AG04449 (cell line): ENCODE results near the gene ETDA.

Experiments used
- CTCF ChIA-PET: fragments of 350-600 bp; formaldehyde crosslinking; extraction: SDS; loops from one replicate; lab custom pipeline; 2021; ENCODE audit warnings: antibody characterized with exemption; lab: Yijun Ruan, JAX
- POLR2A ChIA-PET: fragments of 400-600, 350-600 bp; formaldehyde crosslinking; extraction: SDS; loops from one replicate; lab custom pipeline; 2020; ENCODE audit warnings: antibody characterized with exemption, inconsistent platforms; lab: Yijun Ruan, JAX
- DNase-seq: peaks from one replicate; pipeline ENCODE4 v3.0.0-alpha.2; 2010; ENCODE audit warnings: low read depth, low spot score
- H3K4me3 ChIP-seq: 2 replicates; pipeline ENCODE4 v1.5.1; 2011; ENCODE audit warnings: low read depth, mild to moderate bottlenecking, control low read depth, low read length
- TF ChIP-seq, protein P1 (sequence below): IDR thresholded peaks from one replicate; pipeline ENCODE4 v1.5.1; 2011; ENCODE audit warnings: mild to moderate bottlenecking, moderate library complexity, low read length, control low read depth, inconsistent platforms; ENCODE audit not compliant: insufficient read depth; ENCODE audit errors: missing control alignments

Gene ETDA

DNA sequence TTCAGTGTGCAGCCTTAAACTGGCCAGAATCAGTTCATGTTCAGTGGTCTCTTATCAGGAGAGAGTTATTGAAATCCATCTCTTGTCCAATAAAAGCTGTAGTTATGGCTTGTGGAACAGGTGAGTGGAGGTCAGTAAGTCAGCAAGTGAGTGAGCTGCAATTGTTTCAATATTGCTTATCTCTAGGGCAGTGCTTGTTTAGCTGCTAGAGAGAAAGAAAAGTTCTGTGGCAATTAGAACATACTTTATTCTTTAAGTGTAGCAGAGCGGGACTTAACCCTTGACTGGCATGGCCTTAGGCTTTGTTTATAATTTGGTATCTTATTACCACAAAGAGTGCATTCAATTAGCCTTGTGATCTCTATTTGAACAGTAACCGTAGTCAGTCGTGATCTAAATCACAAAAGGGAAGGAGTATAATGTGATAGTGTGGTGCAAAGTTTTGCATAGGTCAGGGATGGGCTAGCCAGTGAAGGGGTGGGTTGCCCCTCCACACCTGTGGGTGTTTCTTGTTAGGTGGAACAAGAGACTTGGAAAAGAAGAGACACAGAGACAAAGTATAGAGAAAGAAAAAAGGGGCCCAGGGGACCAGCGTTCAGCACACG is 50.5 kb downstream of the ETDA start:
- ChIA-PET POLR2A (no interaction called here), CTCF (no interaction called here)

More for the DNA sequence above, 50.5 kb downstream of the ETDA start:
- no peak for DNase-seq
- H3K4me3 ChIP-seq, result no peak overlapping the region
- TF ChIP-seq, protein P1, sequence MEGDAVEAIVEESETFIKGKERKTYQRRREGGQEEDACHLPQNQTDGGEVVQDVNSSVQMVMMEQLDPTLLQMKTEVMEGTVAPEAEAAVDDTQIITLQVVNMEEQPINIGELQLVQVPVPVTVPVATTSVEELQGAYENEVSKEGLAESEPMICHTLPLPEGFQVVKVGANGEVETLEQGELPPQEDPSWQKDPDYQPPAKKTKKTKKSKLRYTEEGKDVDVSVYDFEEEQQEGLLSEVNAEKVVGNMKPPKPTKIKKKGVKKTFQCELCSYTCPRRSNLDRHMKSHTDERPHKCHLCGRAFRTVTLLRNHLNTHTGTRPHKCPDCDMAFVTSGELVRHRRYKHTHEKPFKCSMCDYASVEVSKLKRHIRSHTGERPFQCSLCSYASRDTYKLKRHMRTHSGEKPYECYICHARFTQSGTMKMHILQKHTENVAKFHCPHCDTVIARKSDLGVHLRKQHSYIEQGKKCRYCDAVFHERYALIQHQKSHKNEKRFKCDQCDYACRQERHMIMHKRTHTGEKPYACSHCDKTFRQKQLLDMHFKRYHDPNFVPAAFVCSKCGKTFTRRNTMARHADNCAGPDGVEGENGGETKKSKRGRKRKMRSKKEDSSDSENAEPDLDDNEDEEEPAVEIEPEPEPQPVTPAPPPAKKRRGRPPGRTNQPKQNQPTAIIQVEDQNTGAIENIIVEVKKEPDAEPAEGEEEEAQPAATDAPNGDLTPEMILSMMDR, result no peak
